HEK293T (cell line): ENCODE data around the gene UTF1.

Experiments
- CTCF ChIA-PET: fragments of 350-600 bp; formaldehyde crosslinking; extraction: SDS; loops from one replicate; lab custom pipeline; 2021; ENCODE audit warnings: antibody characterized with exemption, inconsistent platforms; lab: Yijun Ruan, JAX
- POLR2A ChIA-PET: fragments of 350-600 bp; formaldehyde crosslinking; extraction: SDS; loops from one replicate; lab custom pipeline; 2020; ENCODE audit warnings: antibody characterized with exemption, inconsistent platforms; lab: Yijun Ruan, JAX
- DNase-seq: peaks from one replicate; pipeline ENCODE4 v3.0.0; 2012; ENCODE audit warnings: mixed read lengths; ENCODE audit errors: extremely low spot score
- ARNT ChIP-seq: fragments of 450-650 bp; IDR thresholded peaks from 2 replicates; pipeline ENCODE4 v1.6.1; 2017; ENCODE audit warnings: mild to moderate bottlenecking
- BHLHE40 ChIP-seq: fragments of 450-650 bp; IDR thresholded peaks from 2 replicates; pipeline ENCODE4 v1.6.1; 2016; ENCODE audit warnings: mild to moderate bottlenecking, moderate library complexity, borderline replicate concordance
- CTBP1 ChIP-seq: fragments of 450-650 bp; IDR thresholded peaks from 2 replicates; pipeline ENCODE4 v1.6.1; 2016; ENCODE audit warnings: borderline replicate concordance
- ELF4 ChIP-seq: fragments of 450-650 bp; IDR thresholded peaks from 2 replicates; pipeline ENCODE4 v1.6.1; 2017; ENCODE audit warnings: antibody characterized with exemption
- FOXA1 ChIP-seq: fragments of 450-650 bp; IDR thresholded peaks from 2 replicates; pipeline ENCODE4 v1.6.1; 2016; ENCODE audit warnings: mild to moderate bottlenecking
- FOXK2 ChIP-seq: fragments of 450-650 bp; IDR thresholded peaks from 2 replicates; pipeline ENCODE4 v1.6.1; 2016; ENCODE audit warnings: mild to moderate bottlenecking
- FOXM1 ChIP-seq: fragments of 450-650 bp; IDR thresholded peaks from 2 replicates; pipeline ENCODE4 v1.6.1; 2017; ENCODE audit warnings: mild to moderate bottlenecking, borderline replicate concordance
- HDGF ChIP-seq: fragments of 450-650 bp; IDR thresholded peaks from 2 replicates; pipeline ENCODE4 v1.6.1; 2017; ENCODE audit warnings: antibody characterized with exemption, borderline replicate concordance
- L3MBTL2 ChIP-seq: fragments of 450-650 bp; conservative IDR thresholded peaks from 2 replicates; pipeline ENCODE4 v1.6.1; 2016; ENCODE audit warnings: mild to moderate bottlenecking
- LEF1 ChIP-seq: fragments of 450-650 bp; IDR thresholded peaks from 2 replicates; pipeline ENCODE4 v1.6.1; 2017; ENCODE audit warnings: mild to moderate bottlenecking, borderline replicate concordance
- NFRKB ChIP-seq: fragments of 450-650 bp; IDR thresholded peaks from 2 replicates; pipeline ENCODE4 v1.6.1; 2016; ENCODE audit warnings: mild to moderate bottlenecking, moderate library complexity
- SP1 ChIP-seq: fragments of 450-650 bp; IDR thresholded peaks from 2 replicates; pipeline ENCODE4 v1.6.1; 2017
- SUZ12 ChIP-seq: fragments of 450-650 bp; IDR thresholded peaks from 2 replicates; pipeline ENCODE4 v1.6.1; 2016; ENCODE audit warnings: mild to moderate bottlenecking
- TARDBP ChIP-seq: fragments of 450-650 bp; IDR thresholded peaks from 2 replicates; pipeline ENCODE4 v1.6.1; 2016
- ZNF384 ChIP-seq: fragments of 450-650 bp; IDR thresholded peaks from 2 replicates; pipeline ENCODE4 v1.6.1; 2016
- TF ChIP-seq, protein P1 (sequence below): fragments of 450-650 bp; IDR thresholded peaks from 2 replicates; pipeline ENCODE4 v1.6.1; 2016

The UTF1 gene

DNA sequence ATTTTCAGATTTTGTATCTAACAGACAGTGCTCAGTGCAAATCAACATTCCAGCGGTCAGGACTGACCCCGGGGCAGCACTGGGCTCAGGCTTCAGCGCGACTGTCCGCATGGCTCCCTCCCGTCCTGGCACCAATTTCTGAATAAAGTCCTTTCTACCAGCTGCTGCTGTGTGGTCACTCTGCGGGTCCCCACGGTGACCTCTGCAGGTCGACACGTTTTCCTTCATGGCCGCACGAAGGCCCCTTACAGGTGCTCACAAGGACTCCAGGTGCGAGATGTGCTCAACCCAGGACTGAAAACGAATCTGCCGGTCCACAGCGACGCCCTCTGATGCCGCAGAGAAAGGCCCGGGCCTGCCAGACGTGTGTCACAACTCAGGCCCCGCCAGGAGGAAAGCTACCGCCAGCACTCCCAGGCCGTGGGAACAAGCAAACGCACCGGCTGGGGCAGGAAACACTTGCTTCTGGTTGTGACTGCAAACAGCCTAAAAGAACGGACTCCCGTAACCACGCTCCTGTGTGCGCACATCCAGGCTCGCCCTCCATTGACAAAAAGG is 3.7 kb upstream of the UTF1 start:
- ChIA-PET POLR2A (interaction anchor here (0.8 kb wide), 1 partner anchor 15 kb away, joined by 3 read pairs; no protein-coding TSS in a partner anchor), CTCF (no interaction called here)
- TF ChIP-seq LEF1: no peak
- TF ChIP-seq FOXA1: no peak
- TF ChIP-seq, protein P1, sequence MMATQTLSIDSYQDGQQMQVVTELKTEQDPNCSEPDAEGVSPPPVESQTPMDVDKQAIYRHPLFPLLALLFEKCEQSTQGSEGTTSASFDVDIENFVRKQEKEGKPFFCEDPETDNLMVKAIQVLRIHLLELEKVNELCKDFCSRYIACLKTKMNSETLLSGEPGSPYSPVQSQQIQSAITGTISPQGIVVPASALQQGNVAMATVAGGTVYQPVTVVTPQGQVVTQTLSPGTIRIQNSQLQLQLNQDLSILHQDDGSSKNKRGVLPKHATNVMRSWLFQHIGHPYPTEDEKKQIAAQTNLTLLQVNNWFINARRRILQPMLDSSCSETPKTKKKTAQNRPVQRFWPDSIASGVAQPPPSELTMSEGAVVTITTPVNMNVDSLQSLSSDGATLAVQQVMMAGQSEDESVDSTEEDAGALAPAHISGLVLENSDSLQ: no peak
- no peak for TF ChIP-seq HDGF
- TF ChIP-seq BHLHE40: no peak
- no peak for TF ChIP-seq FOXM1
- TF ChIP-seq TARDBP: no peak
- no peak for TF ChIP-seq ELF4
- TF ChIP-seq ARNT: no peak
- TF ChIP-seq FOXK2: no peak
- TF ChIP-seq NFRKB: no peak
- no peak for TF ChIP-seq ZNF384
- TF ChIP-seq CTBP1: no peak
- no peak for TF ChIP-seq SP1
- TF ChIP-seq L3MBTL2: no peak
- no peak for TF ChIP-seq SUZ12
- no peak for DNase-seq

DNA sequence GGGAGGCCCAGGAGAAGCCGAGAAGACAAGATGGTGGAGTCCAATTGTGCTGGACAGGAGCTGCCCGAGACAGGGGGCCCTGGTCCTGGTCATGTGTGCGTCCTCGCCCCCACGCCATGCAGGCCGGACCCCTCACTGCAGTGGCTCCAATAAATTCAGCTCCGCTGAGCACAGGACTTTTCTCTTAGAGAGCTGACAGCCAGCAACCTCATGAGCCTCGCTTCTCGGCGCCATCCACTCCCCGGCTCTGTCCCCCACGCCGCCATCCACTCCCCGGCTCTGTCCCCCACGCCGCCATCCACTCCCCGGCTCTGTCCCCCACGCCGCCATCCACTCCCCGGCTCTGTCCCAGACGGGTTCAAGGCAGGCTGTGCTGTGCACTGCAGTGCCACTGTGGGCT is 2.8 kb upstream of the UTF1 start:
- no peak for DNase-seq
- ChIA-PET POLR2A (interaction anchor here (0.8 kb wide), 1 partner anchor 12 kb away, joined by 3 read pairs; no protein-coding TSS in a partner anchor), CTCF (no interaction called here)
- TF ChIP-seq FOXA1 (no peak), ELF4 (no peak), NFRKB (no peak), HDGF (no peak), CTBP1 (no peak), ARNT (no peak), LEF1 (no peak), SUZ12 (no peak), BHLHE40 (no peak), TARDBP (no peak), FOXK2 (no peak), ZNF384 (no peak), SP1 (no peak), L3MBTL2 (no peak), FOXM1 (no peak)
- TF ChIP-seq, protein P1: no peak

DNA sequence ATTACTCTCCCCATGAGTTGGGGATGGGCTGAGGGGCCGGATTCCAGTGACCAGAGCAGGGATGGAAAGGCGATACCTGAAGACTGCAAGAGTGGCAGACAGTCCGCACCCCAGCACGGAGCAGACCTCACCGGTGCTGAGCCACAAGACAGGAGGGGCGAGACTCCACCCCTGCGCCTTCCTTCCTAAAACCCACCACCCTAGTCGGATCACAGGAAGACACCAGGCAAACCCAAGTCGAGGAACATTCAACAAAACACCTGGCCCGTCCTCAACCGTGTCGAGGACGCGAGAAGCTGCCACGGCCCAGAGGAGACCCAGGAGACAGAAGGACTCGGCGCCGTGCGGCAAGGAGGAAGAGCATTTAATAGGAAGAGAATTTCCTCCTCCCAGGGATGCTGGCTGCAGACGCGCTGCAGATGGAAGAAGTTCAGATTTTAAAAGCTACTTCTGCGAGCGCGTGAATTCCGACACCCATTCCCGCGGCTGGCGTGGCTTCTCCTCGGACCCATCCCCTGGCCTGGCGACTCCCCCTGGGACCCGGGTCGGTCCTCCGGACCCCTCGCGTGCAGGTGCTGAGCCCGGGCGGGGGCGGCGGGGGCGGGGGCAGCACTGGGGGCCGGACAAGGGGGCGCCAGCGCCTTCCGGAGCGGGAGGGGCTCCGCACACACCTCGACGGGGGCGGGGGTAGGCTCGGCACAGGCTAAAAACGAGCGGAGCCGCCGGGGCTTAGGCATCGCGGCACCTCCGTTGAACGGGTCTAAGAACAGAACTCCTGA is 563 bp upstream of the UTF1 start:
- no peak for TF ChIP-seq BHLHE40
- TF ChIP-seq LEF1: no peak
- no peak for TF ChIP-seq FOXK2
- no peak for TF ChIP-seq HDGF
- TF ChIP-seq CTBP1: no peak
- TF ChIP-seq ARNT: no peak
- no peak for TF ChIP-seq NFRKB
- TF ChIP-seq SUZ12: no peak
- no peak for TF ChIP-seq TARDBP
- TF ChIP-seq ELF4: no peak
- no peak for TF ChIP-seq FOXM1
- TF ChIP-seq ZNF384: no peak
- TF ChIP-seq, protein P1: no peak
- no peak for TF ChIP-seq FOXA1
- TF ChIP-seq SP1: no peak
- no peak for TF ChIP-seq L3MBTL2
- ChIA-PET CTCF (interaction anchor here (0.6 kb wide), 1 partner anchor 385 kb away, joined by 6 read pairs; no protein-coding TSS in a partner anchor), POLR2A (no interaction called here)
- DNase-seq: no peak

DNA sequence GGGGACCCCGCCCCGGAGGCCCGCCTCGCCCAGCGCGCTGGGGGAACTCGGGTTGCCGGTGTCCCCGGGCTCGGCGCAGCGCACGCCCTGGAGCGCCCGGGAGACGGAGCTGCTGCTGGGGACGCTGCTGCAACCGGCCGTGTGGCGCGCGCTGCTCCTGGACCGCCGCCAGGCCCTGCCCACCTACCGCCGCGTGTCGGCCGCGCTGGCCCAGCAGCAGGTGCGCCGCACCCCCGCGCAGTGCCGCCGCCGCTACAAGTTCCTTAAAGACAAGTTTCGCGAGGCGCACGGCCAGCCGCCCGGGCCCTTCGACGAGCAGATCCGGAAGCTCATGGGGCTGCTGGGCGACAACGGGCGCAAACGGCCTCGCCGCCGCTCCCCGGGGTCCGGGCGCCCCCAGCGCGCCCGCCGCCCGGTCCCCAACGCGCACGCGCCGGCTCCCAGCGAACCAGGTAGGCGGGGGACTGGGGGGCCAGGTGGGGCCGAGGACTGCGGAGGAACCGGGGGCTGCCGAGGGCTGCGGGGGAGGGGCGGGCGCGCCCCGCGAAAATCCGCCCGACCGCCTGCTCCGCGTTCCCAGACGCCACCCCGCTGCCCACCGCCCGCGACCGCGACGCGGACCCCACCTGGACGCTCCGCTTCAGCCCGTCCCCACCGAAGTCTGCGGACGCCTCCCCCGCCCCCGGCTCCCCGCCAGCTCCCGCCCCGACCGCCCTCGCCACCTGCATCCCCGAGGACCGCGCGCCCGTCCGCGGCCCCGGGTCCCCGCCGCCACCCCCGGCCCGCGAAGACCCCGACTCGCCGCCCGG is 574 bp downstream of the UTF1 start:
- TF ChIP-seq CTBP1 (no peak), FOXM1 (no peak), FOXK2 (no peak)
- POLR2A ChIA-PET: interaction anchor here (0.7 kb wide), 1 partner anchor 12 kb away, joined by 3 read pairs; no protein-coding TSS in a partner anchor
- DNase-seq: peak; percentile 78
- CTCF ChIA-PET: no interaction called here

DNA sequence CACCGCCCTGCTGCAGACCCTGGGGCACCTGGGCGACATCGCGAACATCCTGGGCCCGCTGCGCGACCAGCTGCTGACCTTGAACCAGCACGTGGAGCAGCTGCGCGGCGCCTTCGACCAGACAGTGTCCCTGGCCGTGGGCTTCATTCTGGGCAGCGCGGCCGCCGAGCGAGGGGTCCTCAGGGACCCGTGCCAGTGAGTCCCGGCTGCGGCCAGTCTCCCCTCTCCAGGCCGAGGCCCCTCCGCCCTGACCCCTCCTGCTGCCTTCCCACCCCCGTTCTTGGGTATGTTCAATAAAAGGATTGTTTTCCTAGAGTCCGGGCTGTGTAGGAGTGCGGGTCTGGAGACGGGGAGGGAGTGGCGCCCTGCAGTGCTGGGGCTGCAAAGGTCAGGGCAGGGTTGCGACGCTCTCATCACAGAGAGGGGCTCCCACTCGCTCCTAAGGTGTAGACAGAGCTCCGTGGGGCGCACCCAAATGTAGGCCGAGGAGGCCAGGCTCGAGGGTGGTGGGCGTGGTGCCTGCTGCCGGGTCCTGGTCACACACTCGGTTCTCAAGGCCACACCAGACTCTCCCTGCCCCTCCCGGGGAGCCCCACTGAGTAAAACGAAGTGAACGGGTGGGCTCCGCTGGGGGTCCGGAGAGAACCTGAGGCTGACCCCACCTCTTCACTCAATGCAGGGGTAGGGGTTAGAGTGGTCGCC is 1.4 kb downstream of the UTF1 start:
- ChIA-PET POLR2A (no interaction called here), CTCF (no interaction called here)
- no peak for DNase-seq
- no peak for TF ChIP-seq HDGF
